HG02798 (cell line): ENCODE data around the gene TRIM63.
"Not testable (repeated sequence)": the region's sequence is repeated elsewhere in the genome, so short reads cannot be mapped to it uniquely, and the experiment has no call there.

Experiments
- ATAC-seq: cut with Tn5 transposase; IDR thresholded peaks from one replicate; pipeline ENCODE4 v1.9.1; 2021; ENCODE audit warnings: mild to moderate bottlenecking; ENCODE audit not compliant: unreplicated experiment, poor library complexity

The TRIM63 gene

GRCh38 chr1:26067432-26067911 lies at the start of gene TRIM63:
Gene TRIM63 (minus strand): TSS chr1:26067630. CDS start chr1:26067494, 136 bp downstream.
- no peak for ATAC-seq

GRCh38 chr1:26114165-26114927 lies 46.9 kb upstream of the TRIM63 start:
- no peak for ATAC-seq

- no peak for ATAC-seq
Measured at GRCh38 chr1:26112407-26112775, 45.0 kb upstream of the TRIM63 start.

GRCh38 chr1:26111530-26112406 lies 44.3 kb upstream of the TRIM63 start, which contains the start of gene PDIK1L:
Gene PDIK1L (plus strand): TSS chr1:26111824. CDS start chr1:26114309, 2,485 bp downstream.
- ATAC-seq, result peak; percentile 82

- ATAC-seq, result peak; percentile 49
Measured at GRCh38 chr1:26110731-26111529, 43.5 kb upstream of the TRIM63 start.

GRCh38 chr1:26109229-26110164 lies 42.1 kb upstream of the TRIM63 start:
- no peak for ATAC-seq

GRCh38 chr1:26105226-26105548 lies 37.8 kb upstream of the TRIM63 start:
- not testable (repeated sequence) for ATAC-seq

GRCh38 chr1:26102526-26102925 lies 35.1 kb upstream of the TRIM63 start:
- ATAC-seq, result no peak

- ATAC-seq, result no peak
Measured at GRCh38 chr1:26102119-26102518, 34.7 kb upstream of the TRIM63 start.

GRCh38 chr1:26100204-26100603 lies 32.8 kb upstream of the TRIM63 start:
- not testable (repeated sequence) for ATAC-seq

GRCh38 chr1:26099780-26100179 lies 32.4 kb upstream of the TRIM63 start:
- ATAC-seq, result no peak

- ATAC-seq, result no peak
Measured at GRCh38 chr1:26098602-26099001, 31.2 kb upstream of the TRIM63 start.

GRCh38 chr1:26097696-26098095 lies 30.3 kb upstream of the TRIM63 start:
- no peak for ATAC-seq

- ATAC-seq, result no peak
Measured at GRCh38 chr1:26096471-26096870, 29.0 kb upstream of the TRIM63 start.

GRCh38 chr1:26094677-26095383 lies 27.4 kb upstream of the TRIM63 start:
- no peak for ATAC-seq

GRCh38 chr1:26094076-26094669 lies 26.7 kb upstream of the TRIM63 start:
- no peak for ATAC-seq

- not testable (repeated sequence) for ATAC-seq
Measured at GRCh38 chr1:26093569-26093968, 26.1 kb upstream of the TRIM63 start.

GRCh38 chr1:26092422-26092821 lies 25.0 kb upstream of the TRIM63 start:
- ATAC-seq, result no peak
